HCT116 (cell line): Measurements from ENCODE around the gene CSK. TPM values are rescaled to one million over a fixed set of nuclear protein-coding genes. Genes with fewer than 3 reads are reported as not detected.

Experiments used
- ATAC-seq: fragments of 200-7000 bp; cut with Tn5 transposase; 2 replicates; pipeline ENCODE4 v1.9.1; 2020; ENCODE audit warnings: mild to moderate bottlenecking, moderate library complexity
- BruUV-seq: library from RNA; stranded (reverse); fragments of 400-500 nt; replicated peaks from 2 replicates; lab custom pipeline; 2021; lab: Mats Ljungman, UMichigan
- CTCF ChIA-PET: fragments of 300-600 bp; sonication (Branson Sonifier 250); formaldehyde crosslinking; loops from one replicate; lab custom pipeline; 2021; ENCODE audit warnings: antibody characterized with exemption; lab: Charles Lee
- POLR2A ChIA-PET: fragments of 300-600, 350-600 bp; sonication (Branson Sonifier 250); formaldehyde crosslinking; loops from one replicate; lab custom pipeline; 2021; ENCODE audit warnings: antibody characterized with exemption; lab: Charles Lee
- RAD21 ChIA-PET, 2 experiments: fragments of 300-600 bp; sonication (Branson Sonifier 250); formaldehyde crosslinking; loops; one replicate each; lab custom pipeline; 2023; ENCODE audit warnings: low total read pairs in 2 of 2; ENCODE audit not compliant: uncharacterized antibody in 2 of 2, unreplicated experiment in 2 of 2, low non-redundant PET in 1 of 2; lab: Charles Lee
- DNase-seq: peaks from one replicate; pipeline ENCODE4 v3.0.0-alpha.2; 2010; ENCODE audit warnings: low read depth, low spot score
- H2AFZ ChIP-seq: fragments of 200-600 bp; shearing (Covaris generic), sonication (generic); 2 replicates; pipeline ENCODE4 v1.6.1; 2017; ENCODE audit warnings: low read depth, mixed run types, mixed read lengths, antibody characterized with exemption, low read length; ENCODE audit not compliant: poor library complexity, severe bottlenecking
- H3K27ac ChIP-seq: 2 replicates; pipeline ENCODE4 v1.5.1; 2012; ENCODE audit warnings: low read depth, low read length
- H3K27me3 ChIP-seq: fragments of 200-600 bp; sonication (generic); 2 replicates; pipeline ENCODE4 v1.6.1; 2016; ENCODE audit warnings: mixed run types, low read length, mixed read lengths; ENCODE audit not compliant: insufficient read depth
- H3K36me3 ChIP-seq, 2 experiments: fragments of 200-500 bp in 1 of 2; fragments of 200-600 bp in 1 of 2; sonication (Bioruptor generic) in 1 of 2; sonication (generic) in 1 of 2; 2 replicates each; pipeline versions ENCODE4 v1.5.1 to v1.6.1; 2014 to 2016; ENCODE audit warnings: low read length in 2 of 2, inconsistent platforms in 1 of 2, mixed read lengths in 1 of 2, mixed run types in 1 of 2; ENCODE audit not compliant: insufficient read depth in 2 of 2, control insufficient read depth in 1 of 2
- H3K4me1 ChIP-seq, 2 experiments: fragments of 200-600 bp in 1 of 2; sonication (generic) in 1 of 2; 2 replicates each; pipeline versions ENCODE4 v1.5.1 to v1.6.1; 2012 to 2017; ENCODE audit warnings: low read length in 2 of 2, inconsistent platforms in 1 of 2, mild to moderate bottlenecking in 1 of 2, mixed read lengths in 1 of 2, mixed run types in 1 of 2, moderate library complexity in 1 of 2; ENCODE audit not compliant: insufficient read depth in 2 of 2, control insufficient read depth in 1 of 2
- H3K4me2 ChIP-seq: fragments of 200-600 bp; sonication (generic); 2 replicates; pipeline ENCODE4 v1.6.1; 2017; ENCODE audit warnings: mixed run types, low read length, mixed read lengths
- H3K4me3 ChIP-seq, 2 experiments: fragments of 200-600 bp in 1 of 2; sonication (generic) in 1 of 2; replicated peaks in 1 of 2; 2 replicates each; pipeline ENCODE4 v1.5.1; 2011 to 2016; ENCODE audit warnings: low read length in 2 of 2, control low read depth in 1 of 2, low read depth in 1 of 2, mild to moderate bottlenecking in 1 of 2, mixed read lengths in 1 of 2, mixed run types in 1 of 2
- H3K79me2 ChIP-seq: fragments of 200-600 bp; sonication (generic); 2 replicates; pipeline ENCODE4 v1.6.1; 2017; ENCODE audit warnings: mild to moderate bottlenecking, mixed run types, low read length, moderate library complexity, mixed read lengths; ENCODE audit not compliant: insufficient read depth
- H3K9ac ChIP-seq: fragments of 200-600 bp; sonication (generic); 2 replicates; pipeline ENCODE4 v1.6.1; 2016; ENCODE audit warnings: low read length, mixed read lengths
- H3K9me2 ChIP-seq: fragments of 200-600 bp; sonication (generic), shearing (Covaris generic); 2 replicates; pipeline ENCODE4 v1.6.1; 2017; ENCODE audit warnings: mixed run types, mild to moderate bottlenecking, moderate library complexity; ENCODE audit not compliant: insufficient read depth
- H3K9me3 ChIP-seq, 2 experiments: fragments of 200-500 bp in 1 of 2; fragments of 200-600 bp in 1 of 2; sonication (Bioruptor generic) in 1 of 2; sonication (generic) in 1 of 2; 2 replicates each; pipeline ENCODE4 v1.6.1; 2014 to 2017; ENCODE audit warnings: low read length in 2 of 2, mixed read lengths in 2 of 2, inconsistent platforms in 1 of 2, low read depth in 1 of 2, mild to moderate bottlenecking in 1 of 2, mixed run types in 1 of 2, moderate library complexity in 1 of 2; ENCODE audit not compliant: control insufficient read depth in 1 of 2, insufficient read depth in 1 of 2
- H4K20me1 ChIP-seq: fragments of 200-600 bp; sonication (generic), shearing (Covaris generic); 2 replicates; pipeline ENCODE4 v1.6.1; 2017; ENCODE audit warnings: mixed run types, mild to moderate bottlenecking, moderate library complexity; ENCODE audit not compliant: insufficient read depth
- CBX3 ChIP-seq: IDR thresholded peaks from 2 replicates; pipeline ENCODE4 v1.6.1; 2012; ENCODE audit warnings: low read depth
- EGR1 ChIP-seq: IDR thresholded peaks from 2 replicates; pipeline ENCODE4 v1.6.1; 2012; ENCODE audit warnings: low read depth
- ELF1 ChIP-seq: IDR thresholded peaks from 2 replicates; pipeline ENCODE4 v1.6.1; 2012; ENCODE audit warnings: low read depth, borderline replicate concordance
- EZH2phosphoT487 ChIP-seq: fragments of 200-600 bp; IDR thresholded peaks from 2 replicates; pipeline ENCODE4 v1.6.1; 2018; ENCODE audit warnings: antibody characterized with exemption, borderline replicate concordance
- FOSL1 ChIP-seq: IDR thresholded peaks from 2 replicates; pipeline ENCODE4 v1.6.1; 2012; ENCODE audit warnings: low read depth
- POLR2A ChIP-seq: IDR thresholded peaks from 2 replicates; pipeline ENCODE4 v1.7.0; 2011; ENCODE audit warnings: borderline replicate concordance; ENCODE audit not compliant: insufficient read depth, insufficient read length; ENCODE audit errors: extremely low read depth
- POLR2AphosphoS5 ChIP-seq: IDR thresholded peaks from 2 replicates; pipeline ENCODE4 v1.6.1; 2011; ENCODE audit warnings: mild to moderate bottlenecking, low read depth, low read length, moderate library complexity
- RAD21 ChIP-seq: IDR thresholded peaks from 2 replicates; pipeline ENCODE4 v1.6.1; 2012; ENCODE audit warnings: low read depth, mild to moderate bottlenecking
- SP1 ChIP-seq: IDR thresholded peaks from 2 replicates; pipeline ENCODE4 v1.6.1; 2012; ENCODE audit warnings: low read depth
- SRF ChIP-seq: IDR thresholded peaks from 2 replicates; pipeline ENCODE4 v1.6.1; 2012; ENCODE audit warnings: low read depth
- YY1 ChIP-seq: IDR thresholded peaks from 2 replicates; pipeline ENCODE4 v1.6.1; 2011; ENCODE audit warnings: low read length, low read depth, moderate library complexity, mild to moderate bottlenecking; ENCODE audit not compliant: insufficient replicate concordance; ENCODE audit errors: extremely low read depth
- intact Hi-C: fragments of 100-400 bp; cut with micrococcal nuclease; formaldehyde crosslinking; loops from 2 replicates; pipeline ENCODE4 v1.10.0; 2022
- total RNA-seq: library from RNA; stranded (reverse); gene quantifications from one replicate; pipeline ENCODE4 v1.2.1, GENCODE V29; 2021; ENCODE audit not compliant: unreplicated experiment
- TF ChIP-seq, protein P1 (sequence below): IDR thresholded peaks from 2 replicates; pipeline ENCODE4 v1.6.1; 2012
- TF ChIP-seq, protein P2 (sequence below): IDR thresholded peaks from 2 replicates; pipeline ENCODE4 v1.6.1; 2011; ENCODE audit warnings: mild to moderate bottlenecking, low read length, moderate library complexity; ENCODE audit not compliant: insufficient replicate concordance; ENCODE audit errors: extremely low read depth
- TF ChIP-seq, protein P3 (sequence below), 3 experiments: fragments of 200-600 bp in 1 of 3; sonication (generic) in 1 of 3; IDR thresholded peaks in 2 of 3; conservative IDR thresholded peaks in 1 of 3; 2 replicates each; pipeline ENCODE4 v1.5.1; 2012 to 2017; ENCODE audit warnings: low read depth in 2 of 3, low read length in 2 of 3, antibody characterized with exemption in 1 of 3, borderline replicate concordance in 1 of 3, control low read depth in 1 of 3, mild to moderate bottlenecking in 1 of 3, mixed read lengths in 1 of 3, mixed run types in 1 of 3, moderate library complexity in 1 of 3; ENCODE audit not compliant: insufficient read depth in 1 of 3

CSK gene
- total RNA-seq, 1 experiment from 2014 or later: 72.2 TPM

DNA sequence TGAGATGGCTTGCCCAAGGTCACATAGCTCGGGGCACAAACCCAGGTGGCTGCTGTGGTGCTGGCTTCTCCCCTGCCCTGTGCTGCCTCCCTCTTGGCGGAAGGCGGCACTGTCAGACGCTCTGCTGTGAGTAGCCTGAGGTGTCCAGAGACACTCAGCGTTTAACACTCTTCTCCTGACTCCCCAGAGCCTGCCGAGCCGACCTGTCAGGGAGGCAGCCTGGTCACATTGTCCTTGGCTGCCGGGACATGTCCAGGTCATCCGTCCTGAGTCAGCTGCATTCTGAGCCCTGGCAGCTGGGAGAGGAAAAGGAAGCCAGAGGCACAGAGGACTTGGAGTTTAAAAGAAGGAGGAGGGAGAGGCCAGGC is 35.5 kb downstream of the CSK start:
- no peak for ATAC-seq
- no TSS peak for BruUV-seq
- Histone ChIP-seq H3K27ac (no peak overlapping the region; the same call in 1 of the 2 replicates), H2AFZ (no peak overlapping the region), H3K9ac (no peak overlapping the region), H3K9me3 (no peaks in the 10 kb centered on the region), H3K9me2 (no peaks in the 10 kb centered on the region), H3K4me1 (peaks cover 20 to 43% of the 10 kb centered on the region in 2 experiments), H3K27me3 (no peaks in the 10 kb centered on the region), H3K79me2 (no peaks in the 10 kb centered on the region), H3K4me2 (peak overlapping the region; percentile 32; the same call in 1 of the 2 replicates), H3K4me3 (no peak overlapping the region), H3K36me3 (no peaks in the 10 kb centered on the region), H4K20me1 (no peaks in the 10 kb centered on the region)
- no peak for DNase-seq
- TF ChIP-seq SP1: no peak
- no peak for TF ChIP-seq YY1
- no peak for TF ChIP-seq POLR2AphosphoS5
- TF ChIP-seq RAD21: no peak
- TF ChIP-seq, protein P1, sequence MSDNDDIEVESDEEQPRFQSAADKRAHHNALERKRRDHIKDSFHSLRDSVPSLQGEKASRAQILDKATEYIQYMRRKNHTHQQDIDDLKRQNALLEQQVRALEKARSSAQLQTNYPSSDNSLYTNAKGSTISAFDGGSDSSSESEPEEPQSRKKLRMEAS: no peak
- TF ChIP-seq EGR1: no peak
- RAD21 ChIA-PET: interaction anchor here in 1 of 2 experiments (0.5 kb wide), 1 partner anchor 132 kb away, joined by 3 read pairs; no protein-coding TSS in a partner anchor
- CTCF ChIA-PET: no interaction called here
- intact Hi-C loops: no loop called here
- POLR2A ChIA-PET: no interaction called here

DNA sequence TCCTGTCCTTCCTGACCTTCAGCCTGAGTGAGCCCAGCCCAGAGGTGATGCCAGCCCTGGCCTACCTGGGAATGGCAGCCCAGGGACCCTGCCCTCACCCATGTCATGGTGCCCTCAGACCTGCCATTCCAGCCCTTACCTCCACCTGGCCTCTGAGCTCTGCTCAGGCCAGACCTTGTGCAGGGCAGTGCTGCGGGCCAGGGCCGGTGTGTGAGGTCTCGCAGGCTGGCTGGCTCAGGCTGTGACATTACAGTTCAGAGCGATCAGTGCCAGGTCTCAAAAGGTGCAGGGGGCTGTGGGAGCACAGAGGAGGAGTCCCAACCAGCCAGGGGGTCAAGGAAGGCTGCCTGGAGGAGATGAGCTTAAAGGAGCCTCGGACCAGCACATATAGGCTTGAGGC is 38.2 kb downstream of the CSK start:
- RAD21 ChIA-PET: no interaction called here
- POLR2A ChIA-PET: no interaction called here
- no peak for TF ChIP-seq CBX3
- no peak for TF ChIP-seq FOSL1
- TF ChIP-seq SRF: no peak
- TF ChIP-seq POLR2A: no peak
- TF ChIP-seq, protein P2, sequence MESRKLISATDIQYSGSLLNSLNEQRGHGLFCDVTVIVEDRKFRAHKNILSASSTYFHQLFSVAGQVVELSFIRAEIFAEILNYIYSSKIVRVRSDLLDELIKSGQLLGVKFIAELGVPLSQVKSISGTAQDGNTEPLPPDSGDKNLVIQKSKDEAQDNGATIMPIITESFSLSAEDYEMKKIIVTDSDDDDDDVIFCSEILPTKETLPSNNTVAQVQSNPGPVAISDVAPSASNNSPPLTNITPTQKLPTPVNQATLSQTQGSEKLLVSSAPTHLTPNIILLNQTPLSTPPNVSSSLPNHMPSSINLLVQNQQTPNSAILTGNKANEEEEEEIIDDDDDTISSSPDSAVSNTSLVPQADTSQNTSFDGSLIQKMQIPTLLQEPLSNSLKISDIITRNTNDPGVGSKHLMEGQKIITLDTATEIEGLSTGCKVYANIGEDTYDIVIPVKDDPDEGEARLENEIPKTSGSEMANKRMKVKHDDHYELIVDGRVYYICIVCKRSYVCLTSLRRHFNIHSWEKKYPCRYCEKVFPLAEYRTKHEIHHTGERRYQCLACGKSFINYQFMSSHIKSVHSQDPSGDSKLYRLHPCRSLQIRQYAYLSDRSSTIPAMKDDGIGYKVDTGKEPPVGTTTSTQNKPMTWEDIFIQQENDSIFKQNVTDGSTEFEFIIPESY: no peak
- TF ChIP-seq POLR2AphosphoS5: no peak
- TF ChIP-seq, protein P3, sequence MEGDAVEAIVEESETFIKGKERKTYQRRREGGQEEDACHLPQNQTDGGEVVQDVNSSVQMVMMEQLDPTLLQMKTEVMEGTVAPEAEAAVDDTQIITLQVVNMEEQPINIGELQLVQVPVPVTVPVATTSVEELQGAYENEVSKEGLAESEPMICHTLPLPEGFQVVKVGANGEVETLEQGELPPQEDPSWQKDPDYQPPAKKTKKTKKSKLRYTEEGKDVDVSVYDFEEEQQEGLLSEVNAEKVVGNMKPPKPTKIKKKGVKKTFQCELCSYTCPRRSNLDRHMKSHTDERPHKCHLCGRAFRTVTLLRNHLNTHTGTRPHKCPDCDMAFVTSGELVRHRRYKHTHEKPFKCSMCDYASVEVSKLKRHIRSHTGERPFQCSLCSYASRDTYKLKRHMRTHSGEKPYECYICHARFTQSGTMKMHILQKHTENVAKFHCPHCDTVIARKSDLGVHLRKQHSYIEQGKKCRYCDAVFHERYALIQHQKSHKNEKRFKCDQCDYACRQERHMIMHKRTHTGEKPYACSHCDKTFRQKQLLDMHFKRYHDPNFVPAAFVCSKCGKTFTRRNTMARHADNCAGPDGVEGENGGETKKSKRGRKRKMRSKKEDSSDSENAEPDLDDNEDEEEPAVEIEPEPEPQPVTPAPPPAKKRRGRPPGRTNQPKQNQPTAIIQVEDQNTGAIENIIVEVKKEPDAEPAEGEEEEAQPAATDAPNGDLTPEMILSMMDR (IDR thresholded peaks at IDR 0.05 in 2 of 3, conservative IDR thresholded peaks at IDR 0.05 in 1 of 3; ENCODE audit: borderline replicate concordance in 1 of 3, insufficient read depth in 1 of 3, low read depth in 2 of 3, low read length in 2 of 3): no peak
- TF ChIP-seq RAD21: no peak
- TF ChIP-seq EZH2phosphoT487: no peak
- TF ChIP-seq ELF1: no peak
- no peak for TF ChIP-seq EGR1

More for the DNA sequence above, 38.2 kb downstream of the CSK start:
- Histone ChIP-seq H3K4me3 (no peak overlapping the region), H3K9ac (no peak overlapping the region), H3K27ac (no peak overlapping the region), H2AFZ (no peak overlapping the region), H3K4me1 (peaks cover 18 to 33% of the 10 kb centered on the region in 2 experiments), H3K36me3 (no peaks in the 10 kb centered on the region), H3K27me3 (no peaks in the 10 kb centered on the region; the same call in 1 of the 2 replicates), H3K4me2 (no peak overlapping the region), H3K9me3 (no peaks in the 10 kb centered on the region), H3K9me2 (no peaks in the 10 kb centered on the region), H4K20me1 (no peaks in the 10 kb centered on the region), H3K79me2 (no peaks in the 10 kb centered on the region)
- BruUV-seq: no TSS peak
- CTCF ChIA-PET: no interaction called here
- ATAC-seq: no peak
- DNase-seq: no peak
- intact Hi-C loops: no loop called here
